Measurements from ENCODE around the gene EIF4A3. TPM values are rescaled to one million over a fixed set of nuclear protein-coding genes. Genes with fewer than 3 reads are reported as not detected.

EIF4A3 gene
- total RNA-seq, 6 donors from 2014 or later, result 48.2 to 86.2 (median 61.8) TPM

DNA sequence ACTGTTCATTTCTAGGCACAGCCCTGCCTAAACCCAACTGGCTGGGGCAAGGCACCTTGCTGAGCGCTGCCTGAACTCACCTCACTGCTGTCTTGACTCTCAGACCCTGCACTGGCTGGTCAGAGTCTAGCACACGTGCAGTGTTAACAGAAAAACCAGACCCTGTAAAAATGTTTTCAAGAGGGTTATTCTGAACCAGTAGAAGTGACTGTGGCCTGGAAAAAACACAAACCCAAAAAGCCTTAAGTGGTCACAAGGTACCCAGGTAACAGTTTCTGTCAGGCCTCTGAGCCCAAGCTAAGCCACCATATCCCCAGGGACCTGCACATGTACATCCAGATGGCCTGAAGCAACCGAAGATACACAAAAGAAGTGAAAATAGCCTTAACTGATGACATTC lies 6.1 kb upstream of the EIF4A3 start:
- Histone ChIP-seq H3K4me3 (no peak overlapping the region), H3K27ac (no peak overlapping the region), H3K27me3 (no peaks in the 10 kb centered on the region), H3K9me3 (peaks cover 0 to 9% (median 4%) of the 10 kb centered on the region in 4 donors), H3K4me1 (peaks cover 3 to 12% (median 7%) of the 10 kb centered on the region in 4 donors), H3K36me3 (no peaks in the 10 kb centered on the region)
- no peak for ATAC-seq (ENCODE audit: low FRiP score in 2 of 2)
- TF ChIP-seq, protein P1, sequence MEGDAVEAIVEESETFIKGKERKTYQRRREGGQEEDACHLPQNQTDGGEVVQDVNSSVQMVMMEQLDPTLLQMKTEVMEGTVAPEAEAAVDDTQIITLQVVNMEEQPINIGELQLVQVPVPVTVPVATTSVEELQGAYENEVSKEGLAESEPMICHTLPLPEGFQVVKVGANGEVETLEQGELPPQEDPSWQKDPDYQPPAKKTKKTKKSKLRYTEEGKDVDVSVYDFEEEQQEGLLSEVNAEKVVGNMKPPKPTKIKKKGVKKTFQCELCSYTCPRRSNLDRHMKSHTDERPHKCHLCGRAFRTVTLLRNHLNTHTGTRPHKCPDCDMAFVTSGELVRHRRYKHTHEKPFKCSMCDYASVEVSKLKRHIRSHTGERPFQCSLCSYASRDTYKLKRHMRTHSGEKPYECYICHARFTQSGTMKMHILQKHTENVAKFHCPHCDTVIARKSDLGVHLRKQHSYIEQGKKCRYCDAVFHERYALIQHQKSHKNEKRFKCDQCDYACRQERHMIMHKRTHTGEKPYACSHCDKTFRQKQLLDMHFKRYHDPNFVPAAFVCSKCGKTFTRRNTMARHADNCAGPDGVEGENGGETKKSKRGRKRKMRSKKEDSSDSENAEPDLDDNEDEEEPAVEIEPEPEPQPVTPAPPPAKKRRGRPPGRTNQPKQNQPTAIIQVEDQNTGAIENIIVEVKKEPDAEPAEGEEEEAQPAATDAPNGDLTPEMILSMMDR (IDR thresholded peaks at IDR 0.05), result no peak
- TF ChIP-seq POLR2A (IDR thresholded peaks at IDR 0.05) (no peak), EP300 (IDR thresholded peaks at IDR 0.05) (no peak), POLR2AphosphoS5 (IDR thresholded peaks at IDR 0.05) (no peak)
- DNase-seq, result no peak
- WGBS, 2 donors, result 91 to 93% methylated on average over 3 of the region's 3 CpGs

DNA sequence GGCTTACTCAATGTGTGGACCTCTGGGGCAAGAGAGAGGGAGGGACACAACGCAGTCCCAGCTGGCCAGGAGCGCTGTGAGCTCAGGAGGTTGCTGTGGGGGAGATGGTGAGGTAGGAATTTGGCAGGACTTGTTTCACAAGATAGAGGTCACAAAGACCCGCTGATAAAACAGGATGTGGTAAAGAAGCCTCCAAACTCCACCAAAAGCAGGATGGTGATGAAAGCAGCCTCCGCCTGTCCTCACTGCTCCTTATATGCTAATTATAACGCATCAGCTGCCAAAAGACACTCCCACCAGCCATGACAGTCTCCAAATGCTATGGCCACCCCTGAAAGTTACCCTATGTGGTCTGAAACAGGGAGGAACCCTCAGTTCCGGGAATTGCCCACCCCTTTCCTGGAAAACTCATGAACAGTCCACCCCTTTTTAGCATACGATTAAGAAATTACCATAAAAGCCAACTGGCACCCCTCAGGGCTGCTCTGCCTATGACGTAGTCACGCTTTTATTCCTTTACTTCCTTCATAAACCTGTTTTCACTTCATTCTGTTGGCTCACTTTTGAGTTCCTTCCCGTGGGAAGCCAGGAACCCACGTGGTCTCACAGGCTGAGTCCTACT lies 5.3 kb upstream of the EIF4A3 start:
- ATAC-seq (ENCODE audit: low FRiP score in 2 of 2) (no peak), DNase-seq (no peak)
- Histone ChIP-seq H3K4me3 (no peak overlapping the region), H3K9me3 (peaks cover 0 to 9% (median 4%) of the 10 kb centered on the region in 4 donors), H3K4me1 (peaks cover 5 to 16% (median 9%) of the 10 kb centered on the region in 4 donors), H3K27ac (peak overlapping the region in 1 of 4 donors; percentile 27), H3K36me3 (no peaks in the 10 kb centered on the region), H3K27me3 (no peaks in the 10 kb centered on the region)
- TF ChIP-seq EP300 (IDR thresholded peaks at IDR 0.05) (no peak), POLR2AphosphoS5 (IDR thresholded peaks at IDR 0.05) (no peak), POLR2A (IDR thresholded peaks at IDR 0.05) (no peak)
- TF ChIP-seq, protein P1 (IDR thresholded peaks at IDR 0.05), result no peak
- WGBS, 2 donors, result 64 to 70% methylated on average over 11 of the region's 11 CpGs

DNA sequence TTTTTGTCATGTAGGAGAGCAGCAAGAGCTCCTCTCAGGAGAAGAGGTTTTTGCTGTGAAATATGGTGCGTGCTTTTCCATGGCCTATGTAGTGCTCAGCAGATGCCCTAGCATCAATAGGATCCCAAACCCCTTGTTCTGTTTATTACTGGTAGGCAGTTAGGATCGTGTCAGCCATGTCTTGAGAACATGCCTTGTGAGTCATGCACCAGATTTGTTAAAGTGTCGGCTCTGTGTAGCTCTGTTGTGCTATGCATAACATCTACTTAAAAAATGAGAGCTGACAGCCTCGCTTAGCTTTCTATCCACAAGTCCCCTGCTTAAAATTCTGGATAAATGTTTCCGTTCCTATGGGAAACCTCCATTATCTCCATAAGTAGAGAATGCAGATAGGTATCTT lies 4.4 kb upstream of the EIF4A3 start:
- H3K4me1 ChIP-seq, result peaks cover 5 to 16% (median 9%) of the 10 kb centered on the region in 4 donors
- H3K4me3 ChIP-seq, result no peak overlapping the region
- DNase-seq (no peak), ATAC-seq (ENCODE audit: low FRiP score in 2 of 2) (no peak)
- peaks cover 0 to 9% (median 4%) of the 10 kb centered on the region in 4 donors for H3K9me3 ChIP-seq
- TF ChIP-seq, protein P1 (IDR thresholded peaks at IDR 0.05), result no peak
- no peak for TF ChIP-seq POLR2AphosphoS5 (IDR thresholded peaks at IDR 0.05)
- TF ChIP-seq EP300 (IDR thresholded peaks at IDR 0.05), result no peak
- TF ChIP-seq POLR2A (IDR thresholded peaks at IDR 0.05), result no peak
- H3K36me3 ChIP-seq, result no peaks in the 10 kb centered on the region
- 87 to 89% methylated on average over 4 to 5 of the region's 5 CpGs for WGBS, 2 donors
- H3K27ac ChIP-seq, result no peak overlapping the region
- no peaks in the 10 kb centered on the region for H3K27me3 ChIP-seq

DNA sequence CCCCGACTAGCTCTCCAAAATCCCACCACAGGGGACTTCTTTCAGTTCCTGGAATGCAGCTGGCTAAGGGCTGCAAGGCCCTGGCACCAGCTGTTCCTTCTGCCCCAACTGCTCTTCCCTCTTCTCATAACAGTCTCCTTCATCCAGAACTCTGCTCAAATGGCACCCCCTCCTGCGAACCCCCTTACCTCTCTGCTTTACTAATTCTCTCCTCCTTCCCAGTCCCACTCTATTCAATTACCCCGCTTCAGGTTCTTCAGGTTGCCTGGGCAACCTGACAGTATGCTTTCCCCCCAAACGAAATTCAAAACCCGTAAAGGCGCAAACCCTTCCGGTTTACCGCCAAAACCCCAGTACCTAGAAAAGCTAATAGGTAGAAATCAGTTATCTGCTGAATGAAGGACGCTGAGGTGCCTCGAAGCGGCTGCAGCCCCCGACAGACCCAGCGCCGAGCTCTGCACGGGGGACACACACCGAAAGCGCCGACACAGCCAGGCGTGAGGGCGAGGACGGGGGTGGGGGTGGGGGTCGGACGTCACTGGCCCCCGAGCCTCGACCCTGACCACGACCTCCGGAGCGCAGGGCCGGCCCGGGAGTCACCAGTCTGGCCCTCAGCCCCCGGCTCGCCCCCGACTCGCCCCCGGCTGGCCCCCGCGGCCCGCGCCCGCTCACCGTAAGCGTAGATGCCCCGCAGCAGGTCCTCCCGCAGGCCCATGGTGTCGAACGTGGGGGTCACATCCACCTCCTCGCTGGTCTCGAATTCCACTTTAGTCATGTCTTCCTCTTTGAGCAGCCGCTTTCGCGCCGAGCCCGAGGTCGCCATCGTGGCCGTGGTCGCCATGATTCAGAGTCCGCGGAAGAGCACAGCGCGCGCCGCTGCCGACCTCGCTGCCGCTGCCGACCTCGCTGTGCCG lies 550 bp downstream of the EIF4A3 start:
- H3K4me3 ChIP-seq, result peak overlapping the region; percentile 86 to 95 (median 88)
- H3K9me3 ChIP-seq, result no peaks in the 10 kb centered on the region
- WGBS, 2 donors, result 0 to 2% methylated on average over 21 to 31 of the region's 69 CpGs
- peak in 1 of 2 donors; percentile 27 for DNase-seq
- peak overlapping the region; percentile 92 to 98 (median 96) for H3K27ac ChIP-seq
- H3K36me3 ChIP-seq, result peaks cover 14 to 30% (median 22%) of the 10 kb centered on the region in 4 donors
- peaks cover 21 to 41% (median 26%) of the 10 kb centered on the region in 4 donors for H3K4me1 ChIP-seq
- H3K27me3 ChIP-seq, result no peaks in the 10 kb centered on the region
- ATAC-seq (ENCODE audit: low FRiP score in 2 of 2), result peak in 1 of 2 donors; percentile 18
- TF ChIP-seq, protein P1 (IDR thresholded peaks at IDR 0.05), result no peak
- TF ChIP-seq POLR2A (IDR thresholded peaks at IDR 0.05), result no peak
- no peak for TF ChIP-seq POLR2AphosphoS5 (IDR thresholded peaks at IDR 0.05)
- no peak for TF ChIP-seq EP300 (IDR thresholded peaks at IDR 0.05)
